GM18907 (cell line): ENCODE data around the gene UTF1.
"Not testable (repeated sequence)": the region's sequence is repeated elsewhere in the genome, so short reads cannot be mapped to it uniquely, and the experiment has no call there.

Source experiments
- ATAC-seq: cut with Tn5 transposase; IDR thresholded peaks from one replicate; pipeline ENCODE4 v1.9.1; 2021; ENCODE audit warnings: mild to moderate bottlenecking, moderate library complexity; ENCODE audit not compliant: unreplicated experiment

Gene UTF1

GRCh38 chr10:133208466-133208865, 21.6 kb upstream of the UTF1 start:
- ATAC-seq, result no peak

- ATAC-seq, result no peak
Measured at GRCh38 chr10:133209117-133209516, 20.9 kb upstream of the UTF1 start.

GRCh38 chr10:133209641-133210040, 20.4 kb upstream of the UTF1 start:
- ATAC-seq, result no peak

- no peak for ATAC-seq
Measured at GRCh38 chr10:133210398-133211140, 19.4 kb upstream of the UTF1 start.

- no peak for ATAC-seq
Measured at GRCh38 chr10:133211141-133211830, 18.7 kb upstream of the UTF1 start.

- ATAC-seq, result no peak
Measured at GRCh38 chr10:133211959-133212852, 17.8 kb upstream of the UTF1 start.

- no peak for ATAC-seq
Measured at GRCh38 chr10:133212853-133213494, 17.0 kb upstream of the UTF1 start.

GRCh38 chr10:133213641-133214467, 16.2 kb upstream of the UTF1 start:
- ATAC-seq, result no peak

GRCh38 chr10:133214468-133215410, 15.3 kb upstream of the UTF1 start:
- no peak for ATAC-seq

GRCh38 chr10:133215586-133215985, 14.4 kb upstream of the UTF1 start:
- ATAC-seq, result no peak

- no peak for ATAC-seq
Measured at GRCh38 chr10:133216776-133217175, 13.2 kb upstream of the UTF1 start.

- ATAC-seq, result no peak
Measured at GRCh38 chr10:133217800-133218589, 12.0 kb upstream of the UTF1 start.

GRCh38 chr10:133218891-133219290, 11.1 kb upstream of the UTF1 start:
- no peak for ATAC-seq

GRCh38 chr10:133219782-133220181, 10.2 kb upstream of the UTF1 start:
- no peak for ATAC-seq

GRCh38 chr10:133221331-133221730, 8.7 kb upstream of the UTF1 start:
- ATAC-seq, result no peak

- not testable (repeated sequence) for ATAC-seq
Measured at GRCh38 chr10:133221756-133222155, 8.3 kb upstream of the UTF1 start.

GRCh38 chr10:133224076-133224475, 5.9 kb upstream of the UTF1 start:
- ATAC-seq, result no peak

GRCh38 chr10:133224756-133225372, 5.2 kb upstream of the UTF1 start:
- no peak for ATAC-seq
